Stimulated activated CD4-positive, alpha-beta T cell treated with anti-CD3 and anti-CD28 coated beads, Interleukin-2, amount 100 ng/mL, for 24 hours (primary cell): ENCODE measurements around the gene S100A6.
"Not testable (repeated sequence)": the region's sequence is repeated elsewhere in the genome, so short reads cannot be mapped to it uniquely, and the experiment has no call there.

Source experiments
- DNase-seq, 2 donors: peaks; one replicate each; pipeline ENCODE4 v3.0.0-alpha.2; 2020

S100A6 gene

DNA sequence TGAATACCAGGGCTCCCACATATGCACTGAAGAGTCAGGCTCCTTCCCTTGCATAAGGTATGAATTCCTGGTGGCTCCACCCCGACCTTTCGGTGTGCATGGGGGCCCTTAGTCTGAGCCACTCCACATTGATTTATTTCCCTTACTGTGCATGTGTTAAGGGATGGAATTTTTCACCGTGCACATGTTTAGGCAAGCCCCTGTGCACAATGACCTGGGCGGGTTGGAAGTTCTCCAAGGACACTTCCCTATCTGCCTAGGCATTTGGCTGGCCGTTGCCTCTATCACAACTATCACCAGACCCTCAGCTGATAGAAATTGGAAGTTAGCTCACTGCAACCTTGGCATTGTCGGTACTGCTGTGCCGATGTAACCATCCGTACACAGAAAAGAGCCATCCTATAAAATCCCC lies 9.7 kb downstream of the S100A6 start:
- no peak for DNase-seq

DNA sequence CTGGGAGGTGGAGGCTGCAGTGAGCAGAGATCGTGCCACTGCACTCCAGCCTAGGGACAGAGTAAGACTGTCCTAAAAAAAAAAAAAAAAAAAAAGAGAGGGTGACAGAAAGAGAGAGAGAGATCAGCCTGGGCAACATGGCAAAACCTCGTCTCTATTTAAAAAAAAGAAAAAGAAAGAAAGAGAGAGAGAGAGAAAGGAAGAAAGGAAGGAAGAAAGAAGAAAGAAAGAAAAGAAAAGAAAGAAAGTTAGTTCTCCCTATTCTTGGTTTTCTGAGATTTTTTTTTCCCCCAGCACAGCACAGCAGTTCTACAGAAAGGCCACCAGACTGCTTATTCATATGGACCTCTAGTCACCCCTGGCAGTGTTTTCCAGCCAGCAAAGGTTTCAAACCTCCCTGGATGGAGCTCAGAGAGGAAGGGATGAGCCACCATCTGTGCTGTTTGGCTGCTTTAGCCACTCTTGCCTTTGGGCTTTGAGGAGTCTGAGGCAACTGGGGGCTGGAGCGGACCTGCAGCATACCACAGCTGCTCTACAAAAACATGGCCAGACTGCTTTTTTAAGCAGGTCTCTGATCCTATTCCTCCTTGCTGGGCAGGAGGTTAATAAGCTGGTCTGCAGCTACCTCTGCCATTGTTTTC lies 10.6 kb downstream of the S100A6 start:
- no peak for DNase-seq

DNA sequence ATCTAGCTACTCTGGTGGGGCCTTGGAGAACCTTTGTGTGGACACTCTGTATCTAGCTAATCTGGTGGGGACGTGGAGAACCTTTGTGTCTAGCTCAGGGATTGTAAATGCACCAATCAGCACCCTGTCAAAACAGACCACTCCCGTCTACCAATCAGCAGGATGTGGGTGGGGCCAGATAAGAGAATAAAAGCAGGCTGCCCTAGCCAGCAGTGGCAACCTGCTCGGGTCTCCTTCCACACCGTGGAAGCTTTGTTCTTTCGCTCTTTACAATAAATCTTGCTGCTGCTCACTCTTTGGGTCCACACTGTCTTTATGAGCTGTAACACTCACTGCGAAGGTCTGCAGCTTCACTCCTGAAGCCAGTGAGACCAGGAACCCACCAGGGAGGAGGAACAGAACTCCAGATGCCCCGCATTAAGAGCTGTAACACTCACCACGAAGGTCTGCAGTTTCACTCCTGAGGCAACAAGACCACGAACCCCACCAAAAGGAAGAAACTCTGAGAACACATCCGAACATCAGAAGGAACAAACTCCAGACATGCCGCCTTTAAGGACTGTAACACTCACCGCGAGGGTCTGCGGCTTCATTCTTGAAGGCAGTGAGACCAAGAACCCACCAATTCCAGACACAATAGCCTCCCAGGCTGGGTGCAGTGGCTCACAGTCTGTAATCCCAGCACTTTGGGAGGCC lies 13.3 kb downstream of the S100A6 start:
- DNase-seq: not testable (repeated sequence)

DNA sequence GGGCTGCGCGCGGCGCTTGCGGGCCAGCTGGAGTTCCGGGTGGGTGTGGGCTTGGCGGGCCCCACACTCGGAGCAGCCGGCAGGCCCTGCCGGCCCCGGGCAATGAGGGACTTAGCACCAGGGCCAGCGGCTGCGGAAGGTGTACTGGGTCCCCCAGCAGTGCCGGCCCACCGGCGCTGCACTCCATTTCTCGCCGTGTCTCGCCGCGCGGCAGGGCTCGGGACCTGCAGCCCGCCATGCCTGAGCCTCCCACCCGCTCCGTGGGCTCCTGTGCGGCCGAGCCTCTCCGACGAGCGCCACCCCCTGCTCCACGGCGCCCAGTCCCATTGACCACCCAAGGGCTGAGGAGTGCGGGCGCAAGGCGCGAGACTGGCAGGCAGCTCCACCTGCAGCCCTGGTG lies 14.0 kb downstream of the S100A6 start:
- DNase-seq: not testable (repeated sequence)

DNA sequence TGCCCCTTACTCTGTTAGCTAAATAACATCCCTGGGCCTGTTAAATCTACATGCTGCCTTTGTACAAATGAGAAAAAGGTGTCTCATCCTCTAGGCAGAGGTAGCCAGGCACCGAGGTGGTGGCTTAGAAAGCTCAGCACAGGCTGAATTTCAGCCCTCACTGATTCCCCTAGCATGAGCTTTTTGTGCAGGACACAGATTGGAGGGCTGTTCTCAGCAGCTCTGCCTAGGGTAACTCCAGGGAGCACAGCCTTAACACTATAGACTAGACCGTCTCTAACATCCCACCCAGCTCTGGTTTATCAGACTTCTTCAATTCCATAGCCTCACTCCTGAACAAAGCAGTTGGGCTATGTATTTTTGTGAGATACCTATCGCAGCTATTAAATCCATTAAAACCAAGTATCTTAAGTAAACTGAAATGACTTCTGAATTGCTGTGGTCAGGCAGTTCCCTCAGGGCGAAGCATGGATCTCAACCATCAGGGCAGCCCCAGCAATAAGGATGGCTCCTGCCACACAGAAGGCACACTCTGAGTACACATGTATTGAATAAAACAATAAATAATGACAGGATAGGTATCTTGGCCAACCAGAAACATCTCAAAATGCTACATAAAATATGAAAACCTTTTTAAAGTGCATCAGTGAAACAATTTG lies 14.8 kb downstream of the S100A6 start:
- DNase-seq: no peak

DNA sequence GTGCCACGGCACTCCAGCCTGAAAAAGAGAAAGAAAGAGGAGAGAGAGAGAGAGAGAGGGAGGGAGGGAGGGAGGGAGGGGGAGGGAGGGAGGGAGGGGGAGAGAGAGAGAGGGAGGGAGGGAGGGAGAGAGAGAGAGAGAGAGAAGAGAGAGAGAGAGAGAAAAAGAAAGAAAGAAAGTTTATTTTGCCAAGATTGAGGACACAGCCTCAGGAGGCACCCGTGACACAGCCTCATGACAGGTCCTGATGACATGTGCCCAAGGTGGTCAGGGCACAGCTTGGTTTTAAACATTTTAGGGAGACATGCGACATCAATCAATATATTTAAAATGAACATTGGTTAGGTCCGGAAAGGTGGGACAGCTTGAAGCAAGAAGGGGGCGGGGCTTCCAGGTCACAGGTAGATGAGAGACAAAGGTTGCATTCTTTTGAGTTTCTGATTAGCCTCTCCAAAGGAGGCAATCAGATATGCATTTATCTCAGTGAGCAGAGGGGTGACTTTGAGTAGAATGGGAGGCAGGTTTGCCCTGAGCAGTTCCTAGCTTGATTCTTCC lies 15.6 kb downstream of the S100A6 start:
- not testable (repeated sequence) for DNase-seq

DNA sequence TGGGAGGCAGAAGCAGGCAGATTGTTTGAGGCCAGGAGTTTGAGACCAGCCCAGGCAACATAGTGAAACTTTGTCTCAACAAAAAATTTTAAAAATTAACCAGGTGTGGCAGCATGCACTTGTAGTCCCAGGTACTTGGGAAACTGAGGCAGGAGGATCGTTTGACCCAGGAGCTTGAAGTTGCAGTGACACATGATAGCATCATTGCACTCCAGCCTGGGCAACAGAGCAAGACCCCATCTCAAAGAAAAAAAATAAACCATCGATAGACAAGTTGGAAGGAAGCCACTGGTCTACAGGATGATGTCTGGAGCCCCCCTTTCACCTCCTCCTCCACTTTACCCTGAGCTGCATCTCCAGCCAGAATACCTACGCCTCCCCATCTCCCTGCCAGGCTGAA lies 16.5 kb downstream of the S100A6 start:
- no peak for DNase-seq

DNA sequence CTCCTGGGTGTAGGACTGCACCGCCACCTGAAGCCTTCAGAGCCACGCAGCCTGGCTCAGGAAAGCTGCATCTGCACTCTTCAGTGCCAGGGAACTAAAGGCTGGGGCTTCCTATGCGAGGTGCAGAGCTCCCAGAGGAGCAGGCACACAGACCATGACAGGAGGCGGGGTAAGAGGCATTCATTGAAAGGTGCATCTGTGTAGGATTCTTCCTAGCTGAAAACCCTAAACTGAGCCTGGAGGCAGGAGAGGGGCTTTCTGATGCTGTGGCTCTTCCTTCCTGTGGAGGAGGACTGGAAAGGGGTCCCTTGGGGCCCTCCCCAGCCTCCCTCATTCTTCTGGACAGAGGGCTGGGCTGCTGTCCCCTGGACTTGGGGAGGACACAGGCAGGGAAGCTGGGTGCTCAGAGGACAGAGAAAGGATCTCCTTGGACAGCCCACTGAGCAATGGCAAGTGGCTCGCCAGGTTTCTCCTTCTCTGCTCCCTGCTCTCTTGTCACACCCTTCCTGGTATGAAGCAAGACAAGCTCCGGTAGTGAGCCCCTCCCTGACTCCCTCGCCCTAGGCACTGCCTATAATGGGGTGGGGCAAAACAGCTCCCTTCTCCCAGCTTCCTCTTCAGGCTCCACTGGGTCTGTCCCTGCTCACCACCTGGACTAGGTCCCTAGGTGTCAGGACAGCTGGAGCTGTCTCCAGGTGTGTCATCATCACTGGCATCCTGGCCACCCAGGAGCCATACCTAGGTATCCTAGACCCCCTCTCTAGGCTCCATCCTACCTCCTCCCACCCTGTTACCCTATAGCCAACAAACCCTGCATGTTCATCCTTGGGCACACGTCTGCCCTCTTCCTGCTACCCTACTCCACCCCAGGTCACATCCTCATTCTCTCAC lies 20.0 kb downstream of the S100A6 start:
- DNase-seq: no peak

DNA sequence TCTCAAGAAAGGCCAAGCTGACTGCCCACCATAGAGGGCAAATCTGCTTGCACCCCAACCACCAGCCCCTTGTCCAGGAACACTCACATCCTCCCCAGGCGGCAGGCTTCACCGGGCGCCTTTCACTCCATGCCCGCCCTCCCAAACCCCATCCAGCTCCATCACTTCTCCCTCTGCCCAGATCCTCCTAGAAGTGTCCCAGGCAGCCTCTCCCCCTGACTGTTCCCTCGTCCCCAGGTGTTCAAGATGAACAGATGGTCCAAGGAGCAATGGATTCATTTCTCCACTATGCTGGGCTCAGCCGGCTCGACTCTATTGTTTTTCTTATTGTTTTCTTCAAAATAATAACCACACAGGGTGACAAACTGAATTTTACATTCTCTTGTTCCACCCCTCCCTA lies 22.1 kb downstream of the S100A6 start:
- DNase-seq: no peak

DNA sequence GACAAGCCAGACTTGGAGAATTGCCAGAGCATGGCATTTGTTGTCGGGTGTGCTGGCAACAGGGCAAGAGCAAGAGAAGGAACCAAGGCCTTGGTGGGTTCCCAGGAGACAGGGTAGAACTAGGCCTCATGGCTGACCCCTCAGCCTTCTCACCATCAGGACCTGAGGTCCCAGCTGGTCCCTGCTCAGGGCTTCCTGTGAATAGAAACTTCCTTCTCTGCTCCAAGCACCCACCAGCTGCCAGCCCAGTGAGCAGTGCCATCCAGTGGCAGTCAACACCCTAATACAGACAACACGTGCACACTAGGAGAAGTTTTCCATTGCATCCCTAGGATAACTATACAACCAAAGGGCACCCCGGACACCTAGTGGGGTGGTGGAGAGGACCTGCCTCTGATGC lies 22.8 kb downstream of the S100A6 start:
- no peak for DNase-seq

DNA sequence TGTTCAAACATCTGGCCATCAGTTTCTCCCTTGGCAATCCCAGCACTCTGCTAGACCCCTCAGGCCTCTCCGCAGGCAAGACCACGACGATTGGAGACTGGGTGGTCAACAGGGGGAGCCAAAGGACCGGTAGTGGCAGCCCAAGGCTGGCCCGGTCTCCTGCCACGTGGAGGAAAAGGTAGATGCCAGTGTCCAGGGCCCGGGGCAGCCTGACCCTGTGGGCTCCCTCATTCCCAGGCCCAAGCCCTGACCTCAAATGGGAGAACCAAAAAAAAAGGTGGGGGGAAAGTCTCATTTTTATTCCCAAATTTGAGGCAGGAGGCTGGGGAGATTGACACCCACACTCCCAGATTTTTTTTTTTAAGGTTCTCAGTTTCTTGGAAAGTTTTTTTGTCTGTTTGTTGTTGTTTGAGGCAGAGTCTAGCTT lies 24.8 kb downstream of the S100A6 start:
- DNase-seq: peak; percentile 82 to 89

DNA sequence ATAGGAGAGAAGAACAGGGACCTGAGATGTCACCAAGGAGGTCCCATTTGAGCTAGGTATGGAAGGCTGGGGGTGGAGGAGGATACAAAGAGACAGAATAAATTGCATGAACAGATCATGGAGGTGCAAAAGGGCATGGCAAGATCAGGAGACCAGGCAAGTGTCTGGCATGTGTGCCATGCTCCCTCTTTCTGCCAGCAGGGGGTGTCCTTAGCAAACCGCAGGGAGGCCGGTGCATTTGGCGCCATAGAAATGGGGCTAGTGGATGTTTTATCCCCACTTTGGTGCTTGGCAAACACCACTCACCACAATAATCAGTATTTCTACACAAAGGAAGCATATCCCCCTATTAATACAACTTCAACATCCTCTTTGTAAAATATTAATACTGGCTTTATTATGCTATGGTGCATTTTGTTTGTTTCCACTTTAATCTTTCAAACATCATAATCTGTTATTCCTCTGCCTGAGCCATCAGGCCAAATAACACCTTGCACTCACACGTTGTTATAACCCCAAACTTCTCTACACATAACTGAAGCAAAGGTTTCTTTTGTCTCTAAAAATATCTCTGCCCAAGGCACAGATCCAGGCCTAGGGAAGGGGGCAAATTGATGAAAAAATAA lies 25.9 kb downstream of the S100A6 start:
- peak; percentile 78 to 81 for DNase-seq

DNA sequence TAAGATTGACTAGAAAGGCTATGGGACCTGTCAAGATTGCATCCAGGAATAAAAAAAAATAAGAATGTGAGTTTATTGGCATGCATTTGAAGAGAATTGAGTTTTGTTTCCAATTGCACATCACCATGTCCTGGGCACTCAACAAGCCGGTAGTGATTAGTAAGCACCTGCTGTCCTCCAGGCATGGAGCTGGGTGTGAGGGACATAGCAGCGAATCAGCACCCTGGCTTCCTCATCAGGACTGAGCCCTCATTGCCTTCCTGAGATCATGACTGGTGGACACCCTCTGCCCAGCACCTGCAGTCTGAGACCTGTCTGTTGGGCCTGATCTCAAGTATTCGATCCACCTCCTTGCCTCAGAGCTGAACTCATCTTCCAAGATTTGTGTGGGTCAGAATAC lies 26.8 kb downstream of the S100A6 start:
- DNase-seq: no peak

DNA sequence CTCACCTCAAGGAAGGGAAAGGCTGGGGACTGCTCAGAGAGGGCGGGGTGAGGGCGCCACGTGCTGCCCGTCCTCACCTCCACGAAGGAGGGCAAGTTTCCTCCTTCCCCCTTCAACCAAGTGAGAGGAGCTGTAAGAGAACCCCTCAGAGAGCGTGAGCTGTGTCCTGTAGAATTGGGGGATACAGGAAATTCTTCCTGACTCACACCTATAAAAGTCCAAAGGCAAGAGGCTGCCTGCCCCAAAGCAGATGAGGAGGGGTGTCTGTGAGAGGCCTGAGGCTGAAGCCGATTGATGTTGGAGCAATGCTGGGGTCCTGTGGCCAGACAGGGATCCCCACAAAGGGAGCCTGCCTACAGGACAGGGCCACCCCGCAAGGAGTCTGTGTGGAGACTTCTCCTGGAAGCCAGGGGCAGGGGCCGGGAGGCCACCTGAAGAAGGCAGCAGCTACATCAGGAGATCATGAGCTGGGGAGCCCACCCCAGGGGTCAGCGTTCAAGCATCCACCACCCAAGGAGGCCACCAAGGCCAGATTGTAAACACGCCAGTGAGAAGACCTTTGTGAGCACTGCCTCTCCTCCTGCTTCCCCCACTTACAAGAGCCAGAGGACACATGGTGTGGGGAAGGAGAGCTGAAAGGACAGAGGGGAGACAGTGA lies 27.7 kb downstream of the S100A6 start:
- no peak for DNase-seq

DNA sequence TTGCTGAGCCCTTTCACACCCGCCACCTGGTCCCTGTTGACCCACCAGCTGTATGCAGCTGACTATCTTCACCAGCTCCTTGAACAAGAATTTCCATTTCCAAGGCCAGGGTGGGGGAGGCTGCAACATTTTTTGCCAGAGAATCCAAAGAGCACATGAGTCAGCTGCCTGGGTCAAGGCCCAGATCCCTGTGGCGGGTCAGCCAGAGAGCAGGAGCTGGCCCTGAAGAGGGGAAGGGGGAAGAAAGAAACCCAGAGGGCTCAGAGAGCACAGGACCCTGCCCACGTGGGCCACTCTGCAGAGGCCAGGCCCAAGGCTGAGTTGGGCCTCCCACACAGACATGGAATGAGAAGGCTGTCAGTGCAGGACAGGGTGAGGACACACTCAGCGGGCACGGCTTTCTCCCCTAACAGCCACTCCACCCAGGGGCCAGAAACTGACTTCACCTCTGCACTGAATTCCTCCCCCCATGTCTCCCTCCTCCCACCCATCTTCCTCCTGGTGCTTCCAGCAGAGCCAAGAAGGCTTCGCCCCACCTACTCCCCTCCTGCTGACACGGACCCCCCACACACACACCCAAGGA lies 28.9 kb downstream of the S100A6 start:
- DNase-seq: no peak

DNA sequence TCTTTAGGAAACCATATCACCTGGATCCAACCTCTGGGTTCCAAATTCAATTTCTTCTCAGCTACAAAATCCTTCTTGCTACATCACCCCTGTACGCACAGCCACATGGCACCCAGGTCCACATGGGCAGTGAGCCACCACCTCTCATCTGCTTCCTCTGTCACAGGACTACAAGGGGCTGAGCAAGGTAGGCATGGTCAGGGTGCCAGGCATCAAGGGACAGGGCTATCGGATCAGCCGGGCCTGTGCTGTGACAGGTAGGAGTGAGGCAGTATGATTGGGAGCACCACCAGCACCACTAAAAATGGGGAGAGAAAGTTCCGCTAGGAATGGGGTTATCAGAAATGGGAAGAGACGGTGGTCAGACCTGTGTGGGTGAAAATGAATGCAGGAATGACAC lies 29.4 kb downstream of the S100A6 start:
- no peak for DNase-seq

DNA sequence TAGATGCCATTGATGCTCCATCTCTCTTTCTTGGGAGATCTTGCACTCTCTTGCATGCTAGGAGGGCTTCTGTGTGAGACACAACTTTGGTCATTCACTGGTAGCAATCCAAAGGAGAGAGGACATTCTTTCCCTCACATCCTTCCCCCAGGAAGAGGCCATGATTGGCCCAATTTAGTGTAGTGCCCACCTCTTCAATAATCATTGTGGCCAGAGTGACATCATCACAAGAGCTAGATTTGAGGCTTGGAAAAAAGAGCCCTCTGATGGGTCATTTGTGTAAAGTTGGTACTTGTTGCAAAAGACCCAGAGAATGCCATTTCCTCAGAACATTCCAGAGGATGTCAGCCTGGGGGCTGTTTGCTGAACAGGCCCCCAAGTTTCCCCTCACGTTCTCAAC lies 30.2 kb downstream of the S100A6 start:
- no peak for DNase-seq

DNA sequence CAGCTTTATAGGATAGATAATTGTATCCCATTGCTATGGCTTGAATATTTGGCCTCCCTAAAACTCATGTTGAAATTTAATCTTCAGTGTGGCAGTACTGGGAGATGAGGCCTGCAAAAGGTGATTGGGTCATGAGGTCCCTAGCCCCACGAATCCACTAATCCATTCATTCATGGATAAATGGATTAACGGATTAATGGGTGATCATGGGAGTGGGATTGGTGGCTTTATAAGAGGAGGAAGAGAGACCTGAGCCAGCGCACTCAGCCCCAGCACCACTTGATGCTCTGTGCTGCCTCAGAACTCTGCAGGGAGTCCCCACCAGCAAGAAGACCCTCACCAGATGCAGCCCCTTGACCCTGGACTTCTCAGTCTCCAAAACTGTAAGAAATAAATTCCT lies 32.0 kb downstream of the S100A6 start:
- DNase-seq: no peak

DNA sequence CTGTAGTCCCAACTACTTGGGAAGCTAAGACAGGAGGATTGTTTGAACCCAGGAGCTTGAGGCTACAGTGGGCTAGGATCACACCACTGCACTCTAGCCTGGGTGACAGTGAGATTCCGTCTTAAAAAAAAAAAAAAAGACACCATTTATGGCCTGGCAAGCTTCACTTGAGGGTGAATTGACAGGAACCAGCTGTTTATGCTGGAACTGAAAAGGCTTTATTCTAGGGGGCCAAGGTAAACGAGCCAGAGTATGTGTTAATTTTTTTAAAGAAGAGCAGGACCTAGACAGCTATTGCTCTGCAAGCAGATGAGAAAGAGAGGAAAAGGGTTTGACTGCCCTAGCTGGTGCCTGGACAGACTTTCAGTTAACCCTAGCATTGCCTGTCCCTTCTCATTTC lies 37.0 kb downstream of the S100A6 start:
- DNase-seq: no peak

DNA sequence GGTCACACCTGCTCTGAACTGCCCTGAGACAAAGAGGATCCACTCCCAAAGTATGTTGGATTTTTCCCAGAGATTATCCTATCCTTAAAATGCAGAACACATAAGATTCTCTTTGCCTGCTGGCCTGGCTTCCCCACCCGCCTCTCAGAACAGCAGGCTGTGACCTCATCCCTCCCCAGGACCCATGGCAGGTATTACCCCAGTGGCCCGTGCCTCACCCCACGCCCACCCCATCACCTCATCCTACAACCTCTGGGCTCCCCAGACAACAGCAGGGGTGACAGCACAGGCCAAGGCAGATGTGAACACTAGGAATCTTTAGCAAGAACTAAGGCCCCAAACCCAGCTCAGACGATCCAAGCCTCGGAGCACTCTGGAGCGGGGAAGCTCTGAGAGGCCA lies 40.3 kb downstream of the S100A6 start:
- DNase-seq: no peak

DNA sequence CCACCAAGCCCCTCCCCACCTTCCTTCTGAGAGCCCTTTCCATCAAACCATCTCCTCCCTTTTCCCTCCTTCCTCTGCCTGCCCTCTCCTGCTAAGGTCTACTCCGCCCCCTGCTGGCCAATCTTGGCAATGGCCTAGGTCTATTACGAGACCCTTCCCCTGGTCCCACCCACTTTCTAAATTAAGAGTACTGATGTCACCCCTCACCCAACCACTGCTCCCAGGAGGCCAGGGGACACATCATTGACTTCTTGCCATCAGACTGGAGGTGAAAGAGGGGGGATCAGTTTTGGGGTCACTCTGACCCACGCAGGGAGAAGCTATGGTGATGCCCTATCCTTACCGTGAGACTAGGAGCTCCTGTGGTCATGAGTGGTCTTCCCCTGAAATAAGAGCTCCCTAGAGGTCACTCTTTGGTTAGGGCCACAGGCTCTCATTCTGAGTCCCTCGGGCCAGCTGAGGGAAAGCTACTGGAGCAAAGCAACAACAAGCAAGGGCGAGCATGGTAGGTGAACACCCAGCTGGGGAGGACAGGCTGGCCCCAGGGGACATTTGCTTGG lies 40.7 kb downstream of the S100A6 start:
- DNase-seq: peak; percentile 87 to 90
